Stimulated activated CD8-positive, alpha-beta memory T cell treated with anti-CD3 and anti-CD28 coated beads, Interleukin-4, amount 100 ng/mL, for 24 hours (primary cell): ENCODE data around the gene POU2F3.

ENCODE experiments used
- DNase-seq: peaks from one replicate; pipeline ENCODE4 v3.0.0-alpha.2; 2020; ENCODE audit warnings: low read depth

Gene POU2F3

GRCh38 chr11:120210626-120211521 lies 29.1 kb upstream of the POU2F3 start, which contains the start of gene OAF:
Gene OAF (plus strand): TSS chr11:120211032. CDS start chr11:120211280, 248 bp downstream.
- DNase-seq: peak; percentile 47

- DNase-seq: no peak
Observed at GRCh38 chr11:120211522-120212258, 28.2 kb upstream of the POU2F3 start.

- DNase-seq: no peak
Observed at GRCh38 chr11:120212259-120212878, 27.6 kb upstream of the POU2F3 start.

GRCh38 chr11:120212926-120213325 lies 27.0 kb upstream of the POU2F3 start:
- DNase-seq: no peak

- no peak for DNase-seq
Observed at GRCh38 chr11:120214581-120214980, 25.4 kb upstream of the POU2F3 start.

DNA sequence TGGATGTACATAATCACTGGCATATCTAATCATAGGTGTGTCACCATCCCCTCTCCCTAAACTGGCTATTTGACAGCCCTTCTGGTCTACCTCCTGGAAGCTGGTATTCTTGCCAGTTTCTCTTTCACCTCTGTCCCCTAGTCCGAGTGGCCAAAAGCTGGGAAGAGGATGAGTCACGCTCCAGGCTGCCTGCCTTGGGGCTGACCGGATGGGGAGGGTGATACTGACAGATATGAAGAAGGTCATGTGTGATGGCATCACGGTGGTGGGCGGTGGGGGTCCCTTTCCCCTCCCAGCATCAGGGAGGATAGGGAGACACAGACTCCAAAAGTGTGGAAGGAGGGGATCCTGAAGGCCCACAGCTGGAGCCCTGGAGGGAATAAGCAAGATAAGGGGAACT lies 24.3 kb upstream of the POU2F3 start:
- no peak for DNase-seq

GRCh38 chr11:120216426-120217102 lies 23.4 kb upstream of the POU2F3 start:
- no peak for DNase-seq

- no peak for DNase-seq
Observed at GRCh38 chr11:120217526-120217925, 22.4 kb upstream of the POU2F3 start.

GRCh38 chr11:120217941-120218694 lies 21.8 kb upstream of the POU2F3 start:
- DNase-seq: no peak

DNA sequence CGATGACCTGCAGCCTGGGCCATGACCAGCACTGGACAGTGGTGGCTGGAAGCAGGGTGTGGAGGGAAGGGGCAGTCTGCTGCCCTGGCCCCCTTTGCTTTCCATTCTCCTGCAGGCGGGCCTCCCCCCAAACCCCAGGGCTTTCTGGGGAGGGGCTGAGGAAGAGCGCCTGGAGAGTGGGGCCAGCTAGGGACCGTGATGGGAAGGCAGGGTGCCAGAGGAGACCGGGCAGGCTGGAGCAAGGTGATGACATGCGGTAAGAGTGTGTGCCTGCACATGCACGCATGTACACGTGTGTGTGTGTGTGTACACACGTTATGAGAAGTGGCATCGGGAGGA lies 21.3 kb upstream of the POU2F3 start:
- DNase-seq: no peak

- no peak for DNase-seq
Observed at GRCh38 chr11:120219232-120219937, 20.6 kb upstream of the POU2F3 start.

GRCh38 chr11:120219938-120220746 lies 19.8 kb upstream of the POU2F3 start:
- no peak for DNase-seq

GRCh38 chr11:120220747-120221037 lies 19.2 kb upstream of the POU2F3 start:
- no peak for DNase-seq

DNA sequence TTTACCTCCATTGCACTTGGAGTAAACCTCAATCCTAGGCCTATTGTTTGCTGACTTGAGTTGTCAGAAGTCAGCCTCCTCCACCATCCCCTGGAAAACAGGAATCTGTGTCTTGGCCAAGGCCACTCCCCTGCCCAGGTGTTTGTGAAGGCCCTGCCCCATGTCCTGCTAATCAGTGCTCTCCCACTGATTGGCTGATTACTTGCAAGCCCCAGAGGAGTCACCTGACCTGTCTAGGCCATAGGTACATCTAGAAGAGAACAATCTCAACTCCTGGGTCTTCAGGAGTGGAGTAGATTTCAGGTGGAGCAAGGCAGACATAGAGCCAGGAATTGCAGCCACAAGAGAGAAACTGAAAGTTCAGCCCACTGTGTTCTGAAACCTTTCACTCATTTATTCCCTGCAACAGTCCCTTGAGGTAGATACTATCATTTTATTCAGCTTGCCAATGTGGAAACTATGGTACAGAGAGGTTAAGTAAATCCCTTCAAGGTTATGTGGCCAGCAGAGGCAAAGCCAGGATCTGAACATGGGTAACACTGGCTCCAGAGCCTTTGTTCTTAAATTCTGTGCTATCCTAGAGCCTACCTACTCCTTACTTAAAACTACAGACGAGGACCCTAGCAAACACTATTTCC lies 18.7 kb upstream of the POU2F3 start:
- DNase-seq: no peak

- DNase-seq: no peak
Observed at GRCh38 chr11:120222916-120223315, 17.0 kb upstream of the POU2F3 start.

DNA sequence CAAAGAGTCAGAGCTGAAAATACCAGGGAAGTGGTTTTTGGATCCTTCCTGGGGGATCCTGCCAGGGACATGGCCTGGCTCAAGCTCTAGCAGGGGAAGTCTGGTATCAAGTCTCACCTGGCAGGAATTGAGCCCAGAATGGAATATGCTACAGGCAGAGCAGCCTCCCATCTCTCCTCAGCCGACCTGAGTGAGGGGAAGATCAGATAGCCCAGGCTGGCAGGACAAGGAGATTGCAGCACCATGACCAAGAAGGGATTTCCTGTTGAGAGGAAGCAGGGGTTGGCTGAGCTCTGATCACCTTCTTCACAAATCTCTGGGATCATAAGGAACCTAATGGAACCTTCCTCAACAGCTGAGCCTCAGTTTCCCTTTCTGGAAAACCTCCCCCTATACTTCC lies 16.1 kb upstream of the POU2F3 start:
- DNase-seq: no peak

DNA sequence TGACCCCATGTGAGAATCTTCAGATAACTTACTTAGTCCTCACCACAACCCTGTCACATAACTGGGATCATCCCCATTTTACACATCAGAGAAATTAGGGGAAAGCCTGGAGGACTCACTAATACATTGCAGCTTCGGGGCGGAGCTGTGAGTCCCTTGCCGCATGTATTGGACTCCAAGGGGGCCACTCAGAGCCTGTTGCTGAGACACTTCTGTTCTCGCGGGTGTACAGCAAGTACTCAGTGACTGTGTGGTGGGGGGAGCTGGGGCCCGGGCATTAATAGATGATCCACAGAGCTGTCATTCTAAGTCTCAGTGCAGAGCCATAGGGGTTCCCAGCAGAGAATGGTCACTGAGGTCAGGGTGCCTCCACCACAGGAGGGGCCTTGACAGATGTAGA lies 15.6 kb upstream of the POU2F3 start:
- no peak for DNase-seq

DNA sequence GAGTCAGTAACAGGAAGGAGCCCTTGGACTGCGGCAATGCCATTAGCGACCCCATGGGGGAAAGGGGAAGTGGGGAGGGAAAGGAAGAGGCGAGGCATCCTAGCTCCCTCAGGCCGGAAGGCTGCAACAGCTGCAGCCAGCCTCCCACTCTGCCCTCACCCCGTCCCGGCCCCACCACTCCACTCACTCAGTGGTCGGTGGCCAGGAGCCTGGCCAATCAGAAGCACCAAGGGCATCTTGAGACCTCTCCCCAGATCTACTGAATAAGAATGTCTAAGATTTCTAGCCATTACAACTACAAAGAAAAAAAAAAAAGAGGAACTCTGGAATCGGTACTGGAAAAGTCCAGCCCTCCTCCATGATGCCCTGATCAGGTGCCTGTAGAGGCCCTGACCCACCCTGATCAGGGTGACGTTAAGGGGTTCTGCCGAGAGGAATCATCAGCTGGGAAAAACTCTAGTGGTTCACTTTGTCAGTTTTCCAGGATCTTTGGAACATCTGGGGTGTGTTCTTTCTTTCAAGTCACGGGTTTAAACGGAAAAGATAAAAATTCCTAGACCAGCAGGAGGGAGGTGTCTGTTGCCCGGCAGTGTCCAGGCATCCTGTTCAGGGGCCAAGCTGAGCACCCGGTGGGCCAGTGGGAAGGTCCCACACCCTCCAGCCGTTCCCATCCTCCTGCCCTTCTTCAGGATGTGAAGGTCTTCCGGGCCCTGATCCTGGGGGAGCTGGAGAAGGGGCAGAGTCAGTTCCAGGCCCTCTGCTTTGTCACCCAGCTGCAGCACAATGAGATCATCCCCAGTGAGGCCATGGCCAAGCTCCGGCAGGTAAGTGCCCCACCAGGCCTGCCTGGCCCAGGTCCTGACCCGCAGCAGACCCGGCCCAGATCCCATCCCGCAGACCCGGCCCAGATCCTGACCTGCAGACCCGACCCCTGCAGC lies 14.7 kb upstream of the POU2F3 start:
- no peak for DNase-seq

DNA sequence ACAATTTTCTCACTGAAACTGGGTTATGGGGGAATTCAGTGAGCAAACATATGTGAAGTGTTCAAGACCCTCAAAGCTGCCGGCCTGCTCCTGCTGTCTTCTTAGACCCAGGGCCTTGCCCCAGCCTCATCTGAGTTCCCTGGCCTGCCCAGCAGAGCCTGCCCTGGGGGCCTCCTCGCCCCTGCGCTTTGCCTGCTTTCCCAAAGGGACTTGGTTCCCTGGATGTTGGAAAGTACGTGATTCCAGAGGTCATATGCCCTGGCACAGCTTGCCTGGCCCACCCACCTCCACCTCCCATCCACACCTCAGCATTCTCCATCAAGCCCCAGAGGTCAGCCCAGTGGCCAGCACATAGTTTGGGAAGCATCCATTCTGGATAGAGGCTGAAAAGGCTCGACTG lies 13.7 kb upstream of the POU2F3 start:
- no peak for DNase-seq
